Epithelial cell of proximal tubule (primary cell): Measurements from ENCODE around the gene OR2T6. TPM values are rescaled to one million over a fixed set of nuclear protein-coding genes. Genes with fewer than 3 reads are reported as not detected.
"Not testable (repeated sequence)": the region's sequence is repeated elsewhere in the genome, so short reads cannot be mapped to it uniquely, and the experiment has no call there.

Experiments
- DNase-seq: peaks from one replicate; pipeline ENCODE4 v3.0.0-alpha.2; 2011; ENCODE audit warnings: low read depth
- H3K4me3 ChIP-seq: 2 replicates; pipeline ENCODE4 v1.5.1; 2011; ENCODE audit warnings: low read depth, mild to moderate bottlenecking, low read length
- total RNA-seq: library from RNA; depleted of rRNA; stranded (reverse); fragments of >200 nt; gene quantifications from 2 replicates; pipeline ENCODE4 v1.2.3, GENCODE V29; 2015

Gene OR2T6
- total RNA-seq, 1 donor from 2014 or later, result not detected

GRCh38 chr1:248438668-248439067 is 63.1 kb downstream of the OR2T6 start:
- not testable (repeated sequence) for DNase-seq, H3K4me3 ChIP-seq

GRCh38 chr1:248439283-248439682 is 63.7 kb downstream of the OR2T6 start:
- not testable (repeated sequence) for DNase-seq, H3K4me3 ChIP-seq

Other genes starting within 250 kb of the OR2T6 start
- not detected in 2 replicates for gene OR2M5, start 230.6 kb upstream of the OR2T6 start, total RNA-seq
- not detected in 2 replicates for gene OR2M2, start 200.9 kb upstream of the OR2T6 start, total RNA-seq
- not detected in 2 replicates for gene OR2M3, start 178.5 kb upstream of the OR2T6 start, total RNA-seq
- gene OR2M4, start 144.3 kb upstream of the OR2T6 start, total RNA-seq, result not detected in 2 replicates
- not detected in 2 replicates for gene OR2T33, start 97.8 kb upstream of the OR2T6 start, total RNA-seq
- not detected in 2 replicates for gene OR2T12, start 72.3 kb upstream of the OR2T6 start, total RNA-seq
- gene OR2M7, start 51.2 kb upstream of the OR2T6 start, total RNA-seq, result not detected in 2 replicates
- not detected in 2 replicates for gene OR14C36, start 27.0 kb upstream of the OR2T6 start, total RNA-seq
- not detected in 2 replicates for gene OR2T4, start 14.1 kb upstream of the OR2T6 start, total RNA-seq
- gene OR2T1, start 27.3 kb downstream of the OR2T6 start, total RNA-seq, result not detected in 2 replicates
- gene OR2T2, start 69.9 kb downstream of the OR2T6 start, total RNA-seq, result not detected in 2 replicates
- not detected in 2 replicates for gene OR2T3, start 97.6 kb downstream of the OR2T6 start, total RNA-seq
- not detected in 2 replicates for gene OR2T5, start 112.8 kb downstream of the OR2T6 start, total RNA-seq
- not detected in 2 replicates for gene OR2G6, start 132.3 kb downstream of the OR2T6 start, total RNA-seq
- gene OR2T29, start 187.0 kb downstream of the OR2T6 start, total RNA-seq, result not detected in 2 replicates
- not detected in 2 replicates for gene OR2T34, start 199.0 kb downstream of the OR2T6 start, total RNA-seq
- gene OR2T10, start 222.0 kb downstream of the OR2T6 start, total RNA-seq, result not detected in 2 replicates